ENCODE data around the gene COG6. TPM values are rescaled to one million over a fixed set of nuclear protein-coding genes. Genes with fewer than 3 reads are reported as not detected.
A peak's percentile ranks its signal among the peaks of the same experiment; 100 is the strongest.

The COG6 gene
- total and polyA plus RNA-seq, 4 donors = 4.5 to 10.7 (median 8.0) TPM

- no peaks in the 10 kb centered on the region for H3K9me3 ChIP-seq (ENCODE audit: control insufficient read depth in 4 of 4, low read length in 3 of 4)
- no peak overlapping the region for H3K4me3 ChIP-seq (ENCODE audit: low read depth in 1 of 3, low read length in 3 of 3)
- H3K36me3 ChIP-seq (ENCODE audit: control insufficient read depth in 4 of 4, insufficient read depth in 3 of 4, low read depth in 1 of 4, low read length in 3 of 4) = no peaks in the 10 kb centered on the region
- DNase-seq (ENCODE audit: low spot score) = no peak
- H3K4me1 ChIP-seq (ENCODE audit: control insufficient read depth in 4 of 4, insufficient read depth in 4 of 4, low read length in 3 of 4) = peaks cover 0 to 3% (median 0%) of the 10 kb centered on the region in 4 donors
- no peak overlapping the region for H3K9ac ChIP-seq (ENCODE audit: low read depth in 1 of 2, low read length in 2 of 2)
- H3K27me3 ChIP-seq (ENCODE audit: control insufficient read depth in 4 of 4, insufficient read depth in 4 of 4, low read length in 3 of 4) = no peaks in the 10 kb centered on the region
- H3K27ac ChIP-seq (ENCODE audit: low read depth in 1 of 2, low read length in 2 of 2) = no peak overlapping the region
- TF ChIP-seq FOXA1 (IDR thresholded peaks at IDR 0.05) (no peak), YY1 (IDR thresholded peaks at IDR 0.05) (no peak), GABPA (IDR thresholded peaks at IDR 0.05 in 1 of 2, conservative IDR thresholded peaks at IDR 0.05 in 1 of 2) (no peak), RXRA (IDR thresholded peaks at IDR 0.05) (no peak), MAX (IDR thresholded peaks at IDR 0.05) (no peak), ZBTB33 (IDR thresholded peaks at IDR 0.05) (no peak), JUND (IDR thresholded peaks at IDR 0.05) (no peak), HNF4G (IDR thresholded peaks at IDR 0.05) (no peak), CTCF (IDR thresholded peaks at IDR 0.05; ENCODE audit: low read depth, low read length, missing input control) (no peak), EGR1 (IDR thresholded peaks at IDR 0.05; ENCODE audit: low read depth in 2 of 2) (no peak), NR2F2 (IDR thresholded peaks at IDR 0.05) (no peak), REST (IDR thresholded peaks at IDR 0.05) (no peak), ATF3 (IDR thresholded peaks at IDR 0.05) (no peak), TAF1 (conservative IDR thresholded peaks at IDR 0.05) (no peak), SP1 (IDR thresholded peaks at IDR 0.05) (no peak), FOXA2 (IDR thresholded peaks at IDR 0.05) (no peak)
Observed at GRCh38 chr13:39749528-39749927, 94.1 kb downstream of the COG6 start.

GRCh38 chr13:39751805-39752204 lies 96.3 kb downstream of the COG6 start:
- Histone ChIP-seq H3K4me1 (ENCODE audit: control insufficient read depth in 4 of 4, insufficient read depth in 4 of 4, low read length in 3 of 4) (peaks cover 0 to 3% (median 0%) of the 10 kb centered on the region in 4 donors), H3K9ac (ENCODE audit: low read depth in 1 of 2, low read length in 2 of 2) (no peak overlapping the region), H3K4me3 (ENCODE audit: low read depth in 1 of 3, low read length in 3 of 3) (no peak overlapping the region), H3K9me3 (ENCODE audit: control insufficient read depth in 4 of 4, low read length in 3 of 4) (no peaks in the 10 kb centered on the region), H3K27me3 (ENCODE audit: control insufficient read depth in 4 of 4, insufficient read depth in 4 of 4, low read length in 3 of 4) (no peaks in the 10 kb centered on the region), H3K36me3 (ENCODE audit: control insufficient read depth in 4 of 4, insufficient read depth in 3 of 4, low read depth in 1 of 4, low read length in 3 of 4) (no peaks in the 10 kb centered on the region), H3K27ac (ENCODE audit: low read depth in 1 of 2, low read length in 2 of 2) (no peak overlapping the region)
- no peak for TF ChIP-seq RAD21 (IDR thresholded peaks at IDR 0.05)
- no peak for TF ChIP-seq NR2F2 (IDR thresholded peaks at IDR 0.05)
- TF ChIP-seq YY1 (IDR thresholded peaks at IDR 0.05) = peak; percentile 50
- peak; percentile 74 to 75 for TF ChIP-seq HNF4A (conservative IDR thresholded peaks at IDR 0.05)
- TF ChIP-seq ZBTB33 (IDR thresholded peaks at IDR 0.05) = no peak
- peak; percentile 26 for TF ChIP-seq MAX (IDR thresholded peaks at IDR 0.05)
- no peak for TF ChIP-seq FOXA1 (IDR thresholded peaks at IDR 0.05)
- DNase-seq (ENCODE audit: low spot score) = no peak

All from liver (tissue), 9 donors.